GM19438 (cell line): ENCODE results near the gene HLTF.
"Not testable (repeated sequence)": the region's sequence is repeated elsewhere in the genome, so short reads cannot be mapped to it uniquely, and the experiment has no call there.

Source experiments
- ATAC-seq: cut with Tn5 transposase; IDR thresholded peaks from one replicate; pipeline ENCODE4 v1.9.1; 2021; ENCODE audit warnings: low read depth; ENCODE audit not compliant: unreplicated experiment

HLTF gene

GRCh38 chr3:149086232-149086988 is at the start of gene HLTF:
HLTF (minus strand) TSS chr3:149086533; CDS start chr3:149086336, 197 bp downstream.
- ATAC-seq: peak; percentile 99

GRCh38 chr3:149134575-149134974 is 48.2 kb upstream of the HLTF start:
- no peak for ATAC-seq

GRCh38 chr3:149131589-149131988 is 45.3 kb upstream of the HLTF start:
- ATAC-seq: no peak

GRCh38 chr3:149129326-149130205 is 43.2 kb upstream of the HLTF start, which contains the start of gene HPS3:
HPS3 (plus strand) TSS chr3:149129638; CDS start chr3:149129724, 86 bp downstream.
- peak; percentile 88 for ATAC-seq

- no peak for ATAC-seq
Observed at GRCh38 chr3:149128821-149129220, 42.5 kb upstream of the HLTF start.

GRCh38 chr3:149122721-149123578 is 36.6 kb upstream of the HLTF start:
- no peak for ATAC-seq

GRCh38 chr3:149120051-149120972 is 34.0 kb upstream of the HLTF start:
- ATAC-seq: peak; percentile 70

GRCh38 chr3:149119466-149119865 is 33.1 kb upstream of the HLTF start:
- no peak for ATAC-seq

- ATAC-seq: no peak
Observed at GRCh38 chr3:149118724-149119123, 32.4 kb upstream of the HLTF start.

GRCh38 chr3:149115114-149115513 is 28.8 kb upstream of the HLTF start:
- no peak for ATAC-seq

GRCh38 chr3:149114458-149114857 is 28.1 kb upstream of the HLTF start:
- ATAC-seq: no peak

GRCh38 chr3:149104484-149104883 is 18.2 kb upstream of the HLTF start:
- ATAC-seq: no peak

- ATAC-seq: no peak
Observed at GRCh38 chr3:149101641-149102040, 15.3 kb upstream of the HLTF start.

- no peak for ATAC-seq
Observed at GRCh38 chr3:149101154-149101553, 14.8 kb upstream of the HLTF start.

- not testable (repeated sequence) for ATAC-seq
Observed at GRCh38 chr3:149097987-149098386, 11.7 kb upstream of the HLTF start.

GRCh38 chr3:149095487-149095886 is 9.2 kb upstream of the HLTF start:
- ATAC-seq: peak; percentile 75

- no peak for ATAC-seq
Observed at GRCh38 chr3:149091983-149092382, 5.7 kb upstream of the HLTF start.

GRCh38 chr3:149090907-149091306 is 4.6 kb upstream of the HLTF start:
- no peak for ATAC-seq

GRCh38 chr3:149090461-149090860 is 4.1 kb upstream of the HLTF start:
- no peak for ATAC-seq

GRCh38 chr3:149089395-149089794 is 3.1 kb upstream of the HLTF start:
- no peak for ATAC-seq
